ENCODE measurements around the gene PSMA7.
A peak's percentile ranks its signal among the peaks of the same experiment; 100 is the strongest.

The PSMA7 gene

GRCh38 chr20:62135573-62136266, 7.5 kb downstream of the PSMA7 start:
- DNase-seq: no peak

GRCh38 chr20:62134735-62135231, 8.4 kb downstream of the PSMA7 start:
- no peak for DNase-seq

GRCh38 chr20:62133864-62134263, 9.3 kb downstream of the PSMA7 start:
- DNase-seq: no peak

- no peak for DNase-seq
These were observed 9.9 kb downstream of the PSMA7 start for GRCh38 chr20:62133051-62133845.

GRCh38 chr20:62132421-62132820, 10.8 kb downstream of the PSMA7 start:
- DNase-seq: no peak

- DNase-seq: no peak
These were observed 11.5 kb downstream of the PSMA7 start for GRCh38 chr20:62131560-62132320.

DNA sequence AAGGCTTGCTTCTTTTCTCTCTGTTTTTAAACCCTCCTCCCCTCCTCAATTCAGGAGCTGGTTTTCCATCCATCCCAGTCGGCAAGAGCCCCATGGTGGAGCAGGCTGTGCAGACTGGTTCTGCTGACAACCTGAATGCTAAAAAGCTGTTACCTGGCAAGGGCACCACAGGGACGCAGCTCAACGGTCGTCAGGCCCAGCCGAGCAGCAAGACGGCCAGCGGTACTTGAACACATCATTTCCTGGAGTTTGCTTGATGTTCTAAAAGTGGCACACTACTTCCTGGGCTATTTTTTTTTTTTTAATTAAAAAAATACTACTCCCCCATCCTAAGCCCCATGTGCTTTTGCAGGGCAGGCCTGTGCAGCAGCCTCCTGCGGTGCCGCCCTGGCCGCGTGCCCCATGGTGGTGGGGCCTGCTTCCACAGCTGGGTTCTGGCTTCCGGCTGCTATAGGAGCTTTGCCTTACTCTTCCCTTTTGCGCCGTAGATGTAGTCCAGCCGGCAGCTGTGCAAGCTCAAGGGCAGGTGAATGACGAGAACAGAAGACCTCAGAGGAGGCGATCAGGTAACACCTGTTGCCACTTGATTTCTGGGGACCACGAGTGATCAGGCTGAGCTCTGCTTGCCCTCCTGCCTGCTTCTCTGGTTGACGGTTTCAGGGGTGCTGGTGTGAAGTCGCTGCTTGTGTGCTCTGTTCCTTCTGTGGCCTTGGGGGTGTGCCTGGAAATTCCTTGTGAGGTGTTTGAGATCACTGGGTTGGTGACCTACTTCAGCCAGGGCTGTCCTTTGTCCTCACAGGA, 13.3 kb downstream of the PSMA7 start:
- DNase-seq: no peak

DNA sequence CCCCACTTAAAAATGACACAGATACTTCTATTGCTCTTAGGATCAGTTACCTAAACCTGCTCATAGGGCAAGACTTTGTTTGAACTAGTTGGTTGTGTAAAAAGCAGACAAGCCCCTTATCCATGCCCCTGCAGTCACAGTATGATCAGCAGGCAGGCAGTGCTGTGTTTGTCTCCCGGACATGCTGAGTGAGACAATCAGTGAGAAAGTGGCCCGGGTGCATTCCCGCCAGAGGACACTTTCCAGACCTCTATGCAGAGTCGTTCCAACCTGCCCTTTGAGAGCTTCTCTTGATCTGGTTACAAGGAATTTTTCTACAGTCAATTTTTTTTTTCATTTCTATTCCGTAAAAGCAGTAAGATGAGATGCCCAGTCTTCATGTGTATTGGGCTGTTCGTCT, 14.7 kb downstream of the PSMA7 start:
- no peak for DNase-seq

DNA sequence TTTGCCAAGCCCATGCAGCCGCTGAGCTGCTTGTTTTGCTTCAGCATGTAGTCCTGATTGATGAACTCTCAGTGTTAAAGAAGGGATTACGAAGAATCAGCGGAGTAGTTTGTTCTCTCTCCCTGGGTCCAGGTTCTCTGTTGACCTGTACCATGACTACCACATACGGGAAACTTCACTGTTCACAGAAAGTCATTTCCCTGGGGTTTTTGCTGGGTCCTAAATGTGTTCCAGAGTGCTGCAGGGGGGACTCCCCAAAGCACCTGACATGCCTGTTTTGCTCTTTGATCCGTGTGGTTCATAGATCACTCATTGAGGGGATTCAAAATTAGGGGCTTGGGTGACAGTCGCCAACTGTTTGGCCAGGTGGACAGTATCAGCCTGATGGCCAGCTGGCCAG, 15.4 kb downstream of the PSMA7 start:
- no peak for DNase-seq

- no peak for DNase-seq
These were observed 17.1 kb downstream of the PSMA7 start for GRCh38 chr20:62126141-62126540.

- no peak for DNase-seq
These were observed 19.6 kb downstream of the PSMA7 start for GRCh38 chr20:62123450-62124118.

GRCh38 chr20:62122654-62123449, 20.3 kb downstream of the PSMA7 start:
- DNase-seq: peak; percentile 68

DNA sequence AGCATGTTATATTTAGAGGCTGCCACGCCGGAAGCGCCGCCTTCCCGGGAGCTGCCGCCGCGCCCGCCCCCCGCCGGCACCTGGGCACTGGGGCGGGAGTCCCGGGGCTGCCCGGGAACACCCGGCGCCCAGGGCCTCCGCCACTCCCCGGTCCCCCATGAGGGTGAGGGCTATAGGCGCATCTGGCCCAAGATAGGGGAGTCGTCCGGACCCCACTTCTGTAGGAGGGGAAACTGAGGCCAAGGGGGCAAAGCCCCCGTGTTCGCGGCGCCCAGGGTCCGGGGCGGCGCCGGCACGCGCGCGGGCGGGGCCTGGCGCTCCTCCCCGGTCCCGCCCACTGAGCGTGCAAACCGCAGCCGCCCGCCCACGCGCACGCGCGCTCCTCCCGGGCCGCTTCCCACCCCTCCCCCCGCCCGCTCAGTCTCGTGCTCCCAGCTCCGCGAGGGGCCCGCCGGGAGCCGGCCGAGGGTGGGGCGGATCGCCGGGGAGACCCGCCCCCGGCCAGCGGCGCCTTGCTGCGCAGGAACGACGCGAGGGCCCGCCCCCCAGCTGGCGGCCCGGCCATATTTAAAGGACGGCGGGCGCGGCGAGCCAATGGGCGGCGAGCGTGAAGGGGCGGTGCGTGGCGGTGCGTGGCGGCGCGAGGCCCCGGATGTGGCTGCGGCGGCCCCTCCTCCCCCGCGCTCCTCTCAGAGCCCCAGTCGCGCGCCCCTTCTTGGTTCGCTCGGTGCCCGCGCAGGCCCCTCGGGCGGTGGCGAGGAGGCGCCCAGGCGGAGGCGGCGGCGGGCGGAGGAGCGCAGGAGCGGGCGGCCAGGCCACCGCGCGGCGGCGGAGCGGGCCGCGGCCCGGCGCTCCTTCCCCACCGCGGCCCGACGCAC, 21.2 kb downstream of the PSMA7 start, which contains the start of gene LSM14B:
Gene LSM14B (plus strand): TSS at position 700 of the 878 bp plus-strand sequence. CDS start 192 bp downstream, outside the sequence.
- DNase-seq: peak; percentile 99

DNA sequence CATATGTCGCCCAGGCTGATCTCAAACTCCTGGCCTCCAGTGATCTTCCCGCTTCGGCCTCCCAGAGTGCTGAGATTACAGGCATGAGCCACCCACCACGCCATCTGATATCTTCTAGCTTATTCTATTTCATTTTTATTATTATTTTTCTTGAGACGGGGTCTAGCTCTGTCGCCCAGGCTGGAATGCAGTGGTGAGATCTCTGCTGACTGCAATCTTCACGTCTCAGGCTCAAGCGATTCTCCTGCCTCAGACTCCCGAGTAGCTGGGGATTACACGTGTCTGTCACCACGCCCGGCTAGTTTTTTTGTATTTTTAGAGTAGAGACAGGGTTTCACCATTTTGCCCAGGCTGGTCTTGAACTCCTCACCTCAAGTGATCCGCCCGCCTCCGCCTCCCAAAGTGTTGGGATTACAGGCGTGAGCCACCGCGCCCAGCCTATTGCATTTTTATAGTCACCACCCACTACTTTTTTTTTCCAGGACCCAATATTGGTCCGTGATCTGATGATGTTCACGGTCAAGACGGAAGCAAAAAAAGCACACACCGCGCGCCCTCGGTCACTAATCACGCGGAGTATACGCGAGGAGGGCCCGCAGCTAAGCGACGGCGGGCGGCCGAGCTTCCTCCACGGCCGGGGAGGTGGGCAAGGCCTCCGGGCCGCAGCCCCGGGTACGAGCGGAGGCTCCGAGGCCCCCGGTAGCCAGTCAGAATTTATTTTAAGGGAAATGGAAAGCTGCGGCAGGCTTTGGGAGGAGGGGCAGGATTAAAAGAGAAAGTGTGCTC, 22.0 kb downstream of the PSMA7 start:
- no peak for DNase-seq

- DNase-seq: no peak
These were observed 22.8 kb downstream of the PSMA7 start for GRCh38 chr20:62120365-62120762.

DNA sequence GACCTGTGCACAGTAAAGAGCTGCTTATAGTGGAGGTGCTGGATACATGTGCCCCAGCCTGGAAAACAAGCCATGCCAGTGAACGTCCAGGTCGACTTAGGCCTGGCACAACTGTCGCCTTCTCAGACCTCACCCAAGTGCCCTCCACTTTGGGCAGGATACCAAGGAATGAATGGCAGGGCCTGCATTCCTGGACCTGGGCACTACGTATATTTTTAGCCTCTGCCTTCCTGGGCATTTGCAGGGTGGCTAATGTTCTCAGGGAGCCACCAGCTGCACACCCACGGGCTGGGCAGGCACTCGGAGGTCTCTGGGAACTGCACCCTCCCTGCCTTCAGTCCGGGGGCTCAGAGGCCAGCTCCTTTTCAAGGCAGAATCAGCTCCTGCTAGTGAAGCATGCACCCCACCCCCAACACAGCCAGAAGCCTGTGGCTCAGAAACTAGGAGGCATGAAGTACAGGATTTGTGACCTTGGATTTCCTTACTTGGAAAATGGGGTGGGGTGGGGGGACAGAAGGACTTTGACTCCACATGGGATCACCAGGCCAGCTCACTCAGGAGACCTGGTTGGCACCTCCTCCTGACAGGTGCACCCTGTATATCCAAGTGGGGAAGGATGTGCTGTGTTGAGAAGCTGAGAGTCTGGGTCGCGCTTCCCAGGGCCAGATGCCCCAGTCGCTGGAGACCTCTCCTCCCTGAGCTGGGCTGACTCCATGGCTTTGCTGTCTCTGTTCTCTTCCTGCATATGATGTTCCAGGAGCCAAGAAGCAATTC, 23.4 kb downstream of the PSMA7 start:
- DNase-seq: no peak

- DNase-seq: no peak
These were observed 24.1 kb downstream of the PSMA7 start for GRCh38 chr20:62119115-62119514.

Data from femur (tissue), 1 donor.